HepG2 (cell line): ENCODE data around the gene STAT5A. TPM values are rescaled to one million over a fixed set of nuclear protein-coding genes. Genes with fewer than 3 reads are reported as not detected.

Experiments used
- ERF ChIP-seq: IDR thresholded peaks from 2 replicates; pipeline ENCODE4 v1.6.1; 2018; ENCODE audit warnings: missing biosample characterization, missing genetic modification reagents
- GLMP ChIP-seq: sonication (generic); formaldehyde crosslinking; IDR thresholded peaks from 2 replicates; pipeline ENCODE4 v1.9.0; 2021; ENCODE audit warnings: missing genetic modification reagents, mild to moderate bottlenecking, borderline replicate concordance
- HMG20B ChIP-seq: conservative IDR thresholded peaks from 2 replicates; pipeline ENCODE4 v1.6.1; 2016; ENCODE audit warnings: missing genetic modification reagents, missing compliant biosample characterization
- HNF1A ChIP-seq, 2 experiments: sonication (generic) in 1 of 2; formaldehyde crosslinking in 1 of 2; IDR thresholded peaks; 2 replicates each; pipeline versions ENCODE4 v1.4.0 to v1.6.1; 2016 to 2020; ENCODE audit warnings: borderline replicate concordance in 1 of 2, low read depth in 1 of 2, mild to moderate bottlenecking in 1 of 2, missing genetic modification reagents in 1 of 2
- HNF1B ChIP-seq: sonication (generic); formaldehyde crosslinking; IDR thresholded peaks from 2 replicates; pipeline ENCODE4 v1.5.1; 2020; ENCODE audit warnings: mild to moderate bottlenecking, moderate library complexity, missing genetic modification reagents
- HOMEZ ChIP-seq: IDR thresholded peaks from 2 replicates; pipeline ENCODE4 v1.6.1; 2016; ENCODE audit warnings: low read depth
- MAX ChIP-seq: IDR thresholded peaks from 2 replicates; pipeline ENCODE4 v1.6.1; 2012; ENCODE audit warnings: inconsistent platforms
- PAF1 ChIP-seq: IDR thresholded peaks from 2 replicates; pipeline ENCODE4 v1.6.1; 2016; ENCODE audit warnings: missing genetic modification reagents, missing compliant biosample characterization
- TFAP4 ChIP-seq: sonication (generic); IDR thresholded peaks from 2 replicates; pipeline ENCODE4 v1.6.1; 2016; ENCODE audit warnings: low read depth, borderline replicate concordance
- TIGD3 ChIP-seq: sonication (generic); formaldehyde crosslinking; IDR thresholded peaks from 2 replicates; pipeline ENCODE4 v1.5.1; 2020; ENCODE audit warnings: mild to moderate bottlenecking, missing genetic modification reagents, borderline replicate concordance
- ZBTB34 ChIP-seq: sonication (generic); formaldehyde crosslinking; IDR thresholded peaks from 2 replicates; pipeline ENCODE4 v1.8.0; 2022; ENCODE audit warnings: mild to moderate bottlenecking, missing genetic modification reagents
- ZNF17 ChIP-seq: sonication (generic); formaldehyde crosslinking; IDR thresholded peaks from 2 replicates; pipeline ENCODE4 v1.5.0; 2020; ENCODE audit warnings: mild to moderate bottlenecking, missing genetic modification reagents
- ZNF350 ChIP-seq: sonication (generic); formaldehyde crosslinking; IDR thresholded peaks from 2 replicates; pipeline ENCODE4 v1.4.0; 2020; ENCODE audit warnings: mild to moderate bottlenecking, low read depth, missing genetic modification reagents, borderline replicate concordance
- ZNF564 ChIP-seq: sonication (generic); formaldehyde crosslinking; IDR thresholded peaks from 2 replicates; pipeline ENCODE4 v1.8.1; 2023; ENCODE audit warnings: mild to moderate bottlenecking, missing genetic modification reagents
- polyA plus RNA-seq, 8 experiments: library from polyadenylated mRNA; depleted of rRNA in 3 of 8; stranded (reverse) in 7 of 8; unstranded in 1 of 8; fragments of >200 nt; fragmentation: Illumina TruSeq in 4 of 8; extraction: Trizol in 4 of 8; gene quantifications; 2 replicates each; pipeline versions ENCODE4 v1.2.1 to v1.2.3, GENCODE V29; 2011 to 2016; ENCODE audit warnings: low read depth in 4 of 8, missing spikeins in 1 of 8, mixed read lengths in 1 of 8; ENCODE audit not compliant: insufficient read depth in 1 of 8
- total RNA-seq, 5 experiments: library from RNA; depleted of rRNA; stranded (reverse); fragments of >200 nt; fragmentation: Illumina TruSeq; extraction: Trizol; gene quantifications; 2 replicates each; pipeline ENCODE4 v1.2.3, GENCODE V29; 2016; ENCODE audit warnings: low read depth in 1 of 5

STAT5A gene
- total and polyA plus RNA-seq, 2 of the 13 experiments (the other 11 are each of a cell fraction or from before 2014, with no cell fraction given) = 1.4 to 4.1 TPM

- TF ChIP-seq HOMEZ (peak; percentile 87), ZNF17 (CRISPR knock-in tag) (no peak), ZNF564 (CRISPR knock-in tag) (no peak; the same call in 1 of the 2 replicates), GLMP (no peak), TIGD3 (CRISPR knock-in tag) (no peak), HNF1A (IDR thresholded peaks at IDR 0.05; ENCODE audit: low read depth) (no peak), HNF1A (CRISPR knock-in tag; IDR thresholded peaks at IDR 0.05; ENCODE audit: borderline replicate concordance) (peak; percentile 10; the same call in 1 of the 2 replicates), HNF1B (peak; percentile 73), HMG20B (0 out of 2 replicates have a peak, but pooled peaks have one; percentile 66), PAF1 (no peak; the same call in 1 of the 2 replicates), MAX (peak; percentile 92), TFAP4 (peak; percentile 64; the same call in 1 of the 2 replicates), ZNF350 (0 out of 2 replicates have a peak, but pooled peaks have one; percentile 8), ZBTB34 (no peak), ERF (peak; percentile 96)
These were observed 23.1 kb downstream of the STAT5A start (continued) for GRCh38 chr17:42311240-42312034.
